Measurements from ENCODE around the gene KLK2. TPM values are rescaled to one million over a fixed set of nuclear protein-coding genes. Genes with fewer than 3 reads are reported as not detected.

The KLK2 gene
- total and polyA plus RNA-seq, 2 of the 13 experiments (the other 11 are each of a cell fraction or from before 2014, with no cell fraction given): 0.11 TPM; not detected in 1

DNA sequence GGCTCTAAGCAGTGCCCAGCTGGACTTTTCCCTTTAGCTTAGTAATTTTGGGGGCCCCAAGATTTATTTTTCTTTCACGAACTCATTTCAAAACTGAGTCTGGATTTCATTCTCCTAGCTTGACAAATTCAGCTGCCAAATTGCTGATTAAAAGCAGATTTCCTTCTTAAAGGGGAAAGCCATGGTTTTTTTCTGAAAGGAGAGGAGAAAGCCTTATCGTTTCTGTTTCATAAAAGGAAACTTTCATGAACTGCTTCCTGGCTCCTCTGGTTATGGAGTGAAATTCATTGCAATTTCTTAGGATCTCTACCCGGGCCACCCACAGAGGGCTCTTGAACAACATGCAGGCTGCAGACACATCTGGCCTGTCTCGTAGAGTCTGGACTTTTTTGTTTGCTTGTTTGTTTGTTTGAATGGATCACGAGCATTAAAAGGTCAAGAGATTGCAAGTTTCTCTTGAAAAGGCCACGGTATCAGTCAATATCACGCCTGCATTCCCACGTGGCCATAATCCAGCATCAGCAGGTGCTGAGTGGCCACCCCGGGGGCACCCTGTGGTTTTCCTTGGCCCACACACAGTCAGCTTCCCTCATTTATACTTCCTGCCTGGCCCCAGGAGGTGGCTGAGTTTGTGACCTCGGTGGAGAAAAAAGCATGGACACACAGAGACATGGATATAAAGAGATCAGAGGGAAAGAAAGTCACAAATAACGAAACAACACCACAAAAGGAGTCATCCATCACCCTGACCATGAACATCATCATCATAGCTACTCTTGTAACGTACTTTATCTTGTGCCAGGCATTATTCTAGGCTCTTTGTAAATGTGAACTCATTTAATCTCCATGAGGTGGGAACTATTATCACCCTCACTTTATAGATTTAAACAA is 48.4 kb downstream of the KLK2 start:
- no peak overlapping the region for H3K4me2 ChIP-seq (ENCODE audit: low read depth, low read length)
- H3K79me2 ChIP-seq (ENCODE audit: insufficient read depth, low read length): no peaks in the 10 kb centered on the region
- no peaks in the 10 kb centered on the region for H3K9me3 ChIP-seq (ENCODE audit: low read length)
- no peak overlapping the region for H3K9ac ChIP-seq (ENCODE audit: insufficient read depth, low read depth, low read length)
- no peaks in the 10 kb centered on the region for H4K20me1 ChIP-seq (ENCODE audit: insufficient read depth, low read length)
- no peaks in the 10 kb centered on the region for H3K4me1 ChIP-seq (ENCODE audit: insufficient read depth, low read length)
- BruUV-seq (replicated peaks): no TSS peak
- no peak overlapping the region for H3K4me3 ChIP-seq (replicated peaks in 1 of 3; ENCODE audit: insufficient read depth in 1 of 3, low read depth in 2 of 3, low read length in 3 of 3)
- TF ChIP-seq, protein P1, sequence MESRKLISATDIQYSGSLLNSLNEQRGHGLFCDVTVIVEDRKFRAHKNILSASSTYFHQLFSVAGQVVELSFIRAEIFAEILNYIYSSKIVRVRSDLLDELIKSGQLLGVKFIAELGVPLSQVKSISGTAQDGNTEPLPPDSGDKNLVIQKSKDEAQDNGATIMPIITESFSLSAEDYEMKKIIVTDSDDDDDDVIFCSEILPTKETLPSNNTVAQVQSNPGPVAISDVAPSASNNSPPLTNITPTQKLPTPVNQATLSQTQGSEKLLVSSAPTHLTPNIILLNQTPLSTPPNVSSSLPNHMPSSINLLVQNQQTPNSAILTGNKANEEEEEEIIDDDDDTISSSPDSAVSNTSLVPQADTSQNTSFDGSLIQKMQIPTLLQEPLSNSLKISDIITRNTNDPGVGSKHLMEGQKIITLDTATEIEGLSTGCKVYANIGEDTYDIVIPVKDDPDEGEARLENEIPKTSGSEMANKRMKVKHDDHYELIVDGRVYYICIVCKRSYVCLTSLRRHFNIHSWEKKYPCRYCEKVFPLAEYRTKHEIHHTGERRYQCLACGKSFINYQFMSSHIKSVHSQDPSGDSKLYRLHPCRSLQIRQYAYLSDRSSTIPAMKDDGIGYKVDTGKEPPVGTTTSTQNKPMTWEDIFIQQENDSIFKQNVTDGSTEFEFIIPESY (CRISPR knock-in tag; IDR thresholded peaks at IDR 0.05): no peak
- no peak for TF ChIP-seq HES4 (CRISPR knock-in tag; IDR thresholded peaks at IDR 0.05; ENCODE audit: borderline replicate concordance)
- TF ChIP-seq ZBTB42 (CRISPR knock-in tag; IDR thresholded peaks at IDR 0.05): no peak
- no peak for TF ChIP-seq HIVEP1 (CRISPR knock-in tag; IDR thresholded peaks at IDR 0.05)
- 4% methylated on average over 12 of the region's 12 CpGs for WGBS (ENCODE audit: low lambda C conversion rate)
- H3K27me3 ChIP-seq (ENCODE audit: control insufficient read depth in 1 of 2, insufficient read depth in 2 of 2, low read length in 2 of 2): peaks cover 0 to 2% of the 10 kb centered on the region in 2 experiments; a peak in 2 of 5 replicates
- no peaks in the 10 kb centered on the region for H3K36me3 ChIP-seq (replicated peaks in 1 of 2; ENCODE audit: control insufficient read depth in 1 of 2, insufficient read depth in 2 of 2, low read length in 2 of 2)
- no peak for FAIRE-seq
- no peak overlapping the region for H2AFZ ChIP-seq (ENCODE audit: low read length)
- CTCF ChIA-PET (ENCODE audit: low intra/inter-chr PET ratio, low total read pairs): interaction anchor here (1.1 to 1.3 kb wide), 4 partner anchors 15 to 252 kb away, joined by 3 to 5 read pairs (median 4); no protein-coding TSS in a partner anchor
- in situ Hi-C loops (cut with HindIII; ENCODE audit: extremely low pct_ligation_motif_present, low pct_unique_long_range_greater_than_20kb) (no loop called here), intact Hi-C loops (cut with micrococcal nuclease; ENCODE audit: unreplicated experiment) (no loop called here)
- H3K27ac ChIP-seq (ENCODE audit: extremely low read length, insufficient read depth, low read length): no peak overlapping the region
- peak; percentile 38 for ATAC-seq
- no peak for DNase-seq (ENCODE audit: low spot score)
- POLR2A ChIA-PET: interaction anchor here (0.6 kb wide), 1 partner anchor 118 kb away, joined by 3 read pairs; no protein-coding TSS in a partner anchor

All from HepG2 (cell line).